GM19240 (cell line): ENCODE measurements around the gene DGKB.

Experiments
- DNase-seq: peaks from one replicate; pipeline ENCODE4 v3.0.0; 2011; ENCODE audit warnings: low spot score; ENCODE audit not compliant: insufficient read length

The DGKB gene

GRCh38 chr7:14861456-14861855 lies 41.1 kb downstream of the DGKB start:
- no peak for DNase-seq

- DNase-seq: no peak
Measured at GRCh38 chr7:14859267-14859666, 43.3 kb downstream of the DGKB start.

- DNase-seq: no peak
Measured at GRCh38 chr7:14858866-14859265, 43.7 kb downstream of the DGKB start.

GRCh38 chr7:14858410-14858809 lies 44.1 kb downstream of the DGKB start:
- DNase-seq: no peak

- no peak for DNase-seq
Measured at GRCh38 chr7:14855033-14855794, 47.3 kb downstream of the DGKB start.

- no peak for DNase-seq
Measured at GRCh38 chr7:14854471-14854870, 48.1 kb downstream of the DGKB start.

GRCh38 chr7:14851610-14852009 lies 50.9 kb downstream of the DGKB start:
- no peak for DNase-seq

- DNase-seq: no peak
Measured at GRCh38 chr7:14850039-14850438, 52.5 kb downstream of the DGKB start.

GRCh38 chr7:14846405-14846804 lies 56.1 kb downstream of the DGKB start:
- no peak for DNase-seq

GRCh38 chr7:14843755-14844154 lies 58.8 kb downstream of the DGKB start:
- DNase-seq: no peak

GRCh38 chr7:14842523-14842922 lies 60.0 kb downstream of the DGKB start:
- no peak for DNase-seq

GRCh38 chr7:14841869-14842268 lies 60.7 kb downstream of the DGKB start:
- no peak for DNase-seq

GRCh38 chr7:14841086-14841485 lies 61.5 kb downstream of the DGKB start:
- no peak for DNase-seq

GRCh38 chr7:14839307-14839706 lies 63.2 kb downstream of the DGKB start:
- DNase-seq: no peak

- no peak for DNase-seq
Measured at GRCh38 chr7:14837216-14837615, 65.3 kb downstream of the DGKB start.

- DNase-seq: no peak
Measured at GRCh38 chr7:14836571-14837189, 65.9 kb downstream of the DGKB start.

- no peak for DNase-seq
Measured at GRCh38 chr7:14836006-14836405, 66.5 kb downstream of the DGKB start.

- DNase-seq: no peak
Measured at GRCh38 chr7:14835384-14835783, 67.2 kb downstream of the DGKB start.

GRCh38 chr7:14834883-14835282 lies 67.7 kb downstream of the DGKB start:
- no peak for DNase-seq

- DNase-seq: no peak
Measured at GRCh38 chr7:14834456-14834855, 68.1 kb downstream of the DGKB start.

GRCh38 chr7:14833707-14834106 lies 68.8 kb downstream of the DGKB start:
- no peak for DNase-seq

- no peak for DNase-seq
Measured at GRCh38 chr7:14828053-14828452, 74.5 kb downstream of the DGKB start.

- DNase-seq: no peak
Measured at GRCh38 chr7:14826426-14826825, 76.1 kb downstream of the DGKB start.
